Lower lobe of right lung (tissue), 2 donors: ENCODE data around the gene COL20A1. TPM values are rescaled to one million over a fixed set of nuclear protein-coding genes. Genes with fewer than 3 reads are reported as not detected.

ENCODE experiments used
- ATAC-seq, 2 donors: fragments of 200-7000 bp; cut with Tn5 transposase; one replicate each; pipeline ENCODE4 v1.9.1; 2020 to 2022; ENCODE audit warnings: mild to moderate bottlenecking in 2 of 2, moderate library complexity in 2 of 2
- DNase-seq: peaks from one replicate; pipeline ENCODE4 v3.0.0-alpha.2; 2020
- H3K27ac ChIP-seq: fragments of 200-600 bp; one replicate; pipeline ENCODE4 v1.8.0; 2022
- H3K27me3 ChIP-seq: fragments of 200-600 bp; one replicate; pipeline ENCODE4 v1.8.0; 2022; ENCODE audit warnings: low read depth
- H3K36me3 ChIP-seq: fragments of 200-600 bp; one replicate; pipeline ENCODE4 v1.8.0; 2022; ENCODE audit warnings: mild to moderate bottlenecking
- H3K4me1 ChIP-seq: fragments of 200-600 bp; one replicate; pipeline ENCODE4 v1.8.0; 2022
- H3K4me3 ChIP-seq: fragments of 200-600 bp; one replicate; pipeline ENCODE4 v1.8.0; 2022; ENCODE audit warnings: mild to moderate bottlenecking
- H3K9me3 ChIP-seq: fragments of 200-600 bp; one replicate; pipeline ENCODE4 v1.8.0; 2022
- CTCF ChIP-seq: fragments of 200-600 bp; IDR thresholded peaks from one replicate; pipeline ENCODE4 v1.8.0; 2022; ENCODE audit warnings: antibody characterized with exemption, mild to moderate bottlenecking
- intact Hi-C: fragments of 100-400 bp; cut with DNase I; formaldehyde crosslinking; loops from one replicate; pipeline ENCODE4 v1.11.0; 2022
- total RNA-seq: library from RNA; stranded (reverse); fragmentation: NEBNext Ultra II Directional; extraction: Animal tissue kit (Norgen Biotek cat#: 25700); gene quantifications from one replicate; pipeline ENCODE4 v1.2.1, GENCODE V29; 2021
- donor health status: DM: no; HTN: yes; CAD: no; lungs with severe emphysema.

The COL20A1 gene
- total RNA-seq, 1 donor from 2014 or later: not detected

- ATAC-seq (no peak), DNase-seq (no peak)
- intact Hi-C loops: no loop called here
- no peak for TF ChIP-seq CTCF
- Histone ChIP-seq H3K27me3 (peaks cover 77% of the 10 kb centered on the region), H3K4me3 (no peak overlapping the region), H3K36me3 (no peaks in the 10 kb centered on the region), H3K27ac (no peak overlapping the region), H3K9me3 (no peaks in the 10 kb centered on the region), H3K4me1 (no peaks in the 10 kb centered on the region)
These were observed 72.8 kb downstream of the COL20A1 start for GRCh38 chr20:63365601-63366389.

GRCh38 chr20:63366390-63367365 lies 73.7 kb downstream of the COL20A1 start:
- ATAC-seq (no peak), DNase-seq (no peak)
- H3K27ac ChIP-seq: no peak overlapping the region
- no peaks in the 10 kb centered on the region for H3K36me3 ChIP-seq
- H3K4me1 ChIP-seq: no peaks in the 10 kb centered on the region
- no peaks in the 10 kb centered on the region for H3K9me3 ChIP-seq
- peaks cover 79% of the 10 kb centered on the region for H3K27me3 ChIP-seq
- no peak for TF ChIP-seq CTCF
- no peak overlapping the region for H3K4me3 ChIP-seq
- intact Hi-C loops: no loop called here

GRCh38 chr20:63367446-63368055 lies 74.6 kb downstream of the COL20A1 start:
- no peaks in the 10 kb centered on the region for H3K9me3 ChIP-seq
- no peak for TF ChIP-seq CTCF
- H3K4me1 ChIP-seq: no peaks in the 10 kb centered on the region
- intact Hi-C loops: no loop called here
- H3K4me3 ChIP-seq: no peak overlapping the region
- DNase-seq (no peak), ATAC-seq (no peak)
- H3K27ac ChIP-seq: no peak overlapping the region
- no peaks in the 10 kb centered on the region for H3K36me3 ChIP-seq
- peaks cover 74% of the 10 kb centered on the region for H3K27me3 ChIP-seq

- no peak for TF ChIP-seq CTCF
- ATAC-seq: no peak
- Histone ChIP-seq H3K4me1 (no peaks in the 10 kb centered on the region), H3K27ac (no peak overlapping the region), H3K9me3 (no peaks in the 10 kb centered on the region), H3K4me3 (no peak overlapping the region), H3K27me3 (peaks cover 76% of the 10 kb centered on the region), H3K36me3 (no peaks in the 10 kb centered on the region)
- no peak for DNase-seq
- intact Hi-C loops: no loop called here
These were observed 75.2 kb downstream of the COL20A1 start for GRCh38 chr20:63368151-63368550.

GRCh38 chr20:63369024-63369530 lies 76.1 kb downstream of the COL20A1 start:
- Histone ChIP-seq H3K27me3 (peaks cover 76% of the 10 kb centered on the region), H3K27ac (no peak overlapping the region), H3K4me1 (no peaks in the 10 kb centered on the region), H3K9me3 (no peaks in the 10 kb centered on the region), H3K4me3 (no peak overlapping the region), H3K36me3 (no peaks in the 10 kb centered on the region)
- no peak for TF ChIP-seq CTCF
- intact Hi-C loops: no loop called here
- ATAC-seq (no peak), DNase-seq (no peak)
